NCI-H1694 (cell line): ENCODE measurements around the gene PSMD13.
A peak's percentile ranks its signal among the peaks of the same experiment; 100 is the strongest.
"Not testable (repeated sequence)": the region's sequence is repeated elsewhere in the genome, so short reads cannot be mapped to it uniquely, and the experiment has no call there.

Source experiments
- DNase-seq: peaks from one replicate; lab custom pipeline; 2025; lab: John Stamatoyannopoulos, UW

Gene PSMD13

GRCh38 chr11:250274-250673 lies 13.5 kb downstream of the PSMD13 start:
- DNase-seq, result no peak

GRCh38 chr11:250740-251299 lies 14.0 kb downstream of the PSMD13 start:
- DNase-seq, result peak; percentile 18

GRCh38 chr11:251550-251949 lies 14.8 kb downstream of the PSMD13 start:
- DNase-seq, result no peak

- DNase-seq, result no peak
Measured at GRCh38 chr11:252666-253065, 15.9 kb downstream of the PSMD13 start.

GRCh38 chr11:253160-253885 lies 16.5 kb downstream of the PSMD13 start:
- DNase-seq, result no peak

- no peak for DNase-seq
Measured at GRCh38 chr11:253886-254270, 17.1 kb downstream of the PSMD13 start.

- DNase-seq, result no peak
Measured at GRCh38 chr11:255176-255575, 18.4 kb downstream of the PSMD13 start.

- no peak for DNase-seq
Measured at GRCh38 chr11:255816-256215, 19.0 kb downstream of the PSMD13 start.

- no peak for DNase-seq
Measured at GRCh38 chr11:256952-257737, 20.4 kb downstream of the PSMD13 start.

- no peak for DNase-seq
Measured at GRCh38 chr11:257766-258493, 21.2 kb downstream of the PSMD13 start.

GRCh38 chr11:259413-259812 lies 22.6 kb downstream of the PSMD13 start:
- no peak for DNase-seq

GRCh38 chr11:261624-262023 lies 24.8 kb downstream of the PSMD13 start:
- DNase-seq, result no peak

GRCh38 chr11:266676-267439 lies 30.1 kb downstream of the PSMD13 start:
- DNase-seq, result no peak

- no peak for DNase-seq
Measured at GRCh38 chr11:267491-267994, 30.8 kb downstream of the PSMD13 start.

GRCh38 chr11:268716-269145 lies 32.0 kb downstream of the PSMD13 start:
- DNase-seq, result not testable (repeated sequence)

- no peak for DNase-seq
Measured at GRCh38 chr11:269146-269890, 32.5 kb downstream of the PSMD13 start.

GRCh38 chr11:270451-271318 lies 33.9 kb downstream of the PSMD13 start:
- no peak for DNase-seq

- no peak for DNase-seq
Measured at GRCh38 chr11:271319-271715, 34.5 kb downstream of the PSMD13 start.

- no peak for DNase-seq
Measured at GRCh38 chr11:272195-272930, 35.6 kb downstream of the PSMD13 start.
